Esophagus muscularis mucosa (tissue), 4 donors: ENCODE results near the gene FAM53C. TPM values are rescaled to one million over a fixed set of nuclear protein-coding genes. Genes with fewer than 3 reads are reported as not detected.
"Not testable (repeated sequence)": the region's sequence is repeated elsewhere in the genome, so short reads cannot be mapped to it uniquely, and the experiment has no call there.

Source experiments
- DNase-seq: peaks from one replicate; pipeline ENCODE4 v3.0.0-alpha.2; 2017; ENCODE audit errors: extremely low spot score
- H3K27ac ChIP-seq, 4 donors: fragments of 200-600 bp; sonication (generic); replicated peaks in 1 of 4; 1 replicate in 3 of 4; 2 replicates in 1 of 4; pipeline ENCODE4 v1.5.1; 2016 to 2019; ENCODE audit warnings: mild to moderate bottlenecking in 1 of 4
- H3K27me3 ChIP-seq, 4 donors: fragments of 200-600 bp; sonication (generic); one replicate each; pipeline versions ENCODE4 v1.5.1 to v1.6.0; 2016 to 2019
- H3K36me3 ChIP-seq, 4 donors: fragments of 200-600 bp; sonication (generic); one replicate each; pipeline ENCODE4 v1.5.1; 2016 to 2019
- H3K4me1 ChIP-seq, 4 donors: fragments of 200-600 bp; sonication (generic); one replicate each; pipeline ENCODE4 v1.5.1; 2016 to 2019
- H3K4me3 ChIP-seq, 4 donors: fragments of 200-600 bp; sonication (generic); 1 replicate in 2 of 4; 2 replicates in 2 of 4; pipeline ENCODE4 v1.5.1; 2016 to 2019; ENCODE audit warnings: mild to moderate bottlenecking in 4 of 4, moderate library complexity in 1 of 4
- H3K9me3 ChIP-seq, 4 donors: fragments of 200-600 bp; sonication (generic); 1 replicate in 3 of 4; 2 replicates in 1 of 4; pipeline ENCODE4 v1.5.1; 2016 to 2019
- EP300 ChIP-seq: sonication (generic); formaldehyde crosslinking; IDR thresholded peaks from one replicate; pipeline ENCODE4 v1.6.1; 2017; ENCODE audit warnings: antibody characterized with exemption
- POLR2A ChIP-seq: fragments of 450-650 bp; IDR thresholded peaks from one replicate; pipeline ENCODE4 v1.6.1; 2017; ENCODE audit warnings: antibody characterized with exemption, moderate library complexity, mild to moderate bottlenecking, low read depth
- POLR2AphosphoS5 ChIP-seq, 2 donors: sonication (generic); formaldehyde crosslinking; IDR thresholded peaks; one replicate each; pipeline ENCODE4 v1.6.1; 2017; ENCODE audit warnings: antibody characterized with exemption in 2 of 2
- WGBS: methylation state at CpG from one replicate; pipeline ENCODE4 v1.1.5; 2018; 5-methylcytosine and 5-hydroxymethylcytosine counted together
- intact Hi-C: fragments of 100-400 bp; cut with DNase I; formaldehyde crosslinking; loops from one replicate; pipeline ENCODE4 v1.15.1; 2023
- total RNA-seq, 4 donors: library from RNA; depleted of rRNA; stranded (reverse); fragments of >200 nt; gene quantifications; one replicate each; pipeline versions ENCODE4 v1.1.0 to v1.2.1, GENCODE V29; 2016
- TF ChIP-seq, protein P1 (sequence below), 3 experiments: fragments of 200-600 bp in 2 of 3; fragments of 450-650 bp in 1 of 3; sonication (generic) in 2 of 3; IDR thresholded peaks; one replicate each; pipeline ENCODE4 v1.5.1; 2017 to 2019; ENCODE audit warnings: antibody characterized with exemption in 3 of 3, mild to moderate bottlenecking in 2 of 3, moderate library complexity in 1 of 3

The FAM53C gene
- total RNA-seq, 4 donors from 2014 or later, result 22.4 to 40.0 (median 29.6) TPM

DNA sequence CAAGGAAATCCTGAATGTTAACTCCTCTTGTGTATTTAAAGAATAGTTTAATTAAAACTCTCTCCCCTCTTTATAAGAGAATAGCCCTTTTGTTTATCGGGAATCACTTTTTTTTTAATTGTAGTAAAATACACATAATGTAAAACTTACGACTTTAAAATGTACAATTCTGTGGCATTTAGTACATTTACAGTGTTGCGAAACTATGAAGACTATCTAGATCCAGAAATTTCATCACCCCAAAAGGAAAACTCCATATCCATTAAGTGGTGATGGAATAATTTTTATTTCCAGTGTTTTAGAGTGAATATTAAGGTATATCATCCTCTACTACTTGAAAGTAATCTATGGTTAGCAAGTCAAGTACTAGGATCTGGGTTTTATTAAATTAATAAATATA, 51.3 kb downstream of the FAM53C start:
- Histone ChIP-seq H3K36me3 (peaks cover 39 to 97% (median 74%) of the 10 kb centered on the region in 4 donors), H3K9me3 (no peaks in the 10 kb centered on the region), H3K27me3 (no peaks in the 10 kb centered on the region), H3K4me3 (no peak overlapping the region), H3K4me1 (peaks cover 18 to 24% (median 21%) of the 10 kb centered on the region in 4 donors), H3K27ac (no peak overlapping the region)
- DNase-seq, result no peak
- TF ChIP-seq, protein P1, sequence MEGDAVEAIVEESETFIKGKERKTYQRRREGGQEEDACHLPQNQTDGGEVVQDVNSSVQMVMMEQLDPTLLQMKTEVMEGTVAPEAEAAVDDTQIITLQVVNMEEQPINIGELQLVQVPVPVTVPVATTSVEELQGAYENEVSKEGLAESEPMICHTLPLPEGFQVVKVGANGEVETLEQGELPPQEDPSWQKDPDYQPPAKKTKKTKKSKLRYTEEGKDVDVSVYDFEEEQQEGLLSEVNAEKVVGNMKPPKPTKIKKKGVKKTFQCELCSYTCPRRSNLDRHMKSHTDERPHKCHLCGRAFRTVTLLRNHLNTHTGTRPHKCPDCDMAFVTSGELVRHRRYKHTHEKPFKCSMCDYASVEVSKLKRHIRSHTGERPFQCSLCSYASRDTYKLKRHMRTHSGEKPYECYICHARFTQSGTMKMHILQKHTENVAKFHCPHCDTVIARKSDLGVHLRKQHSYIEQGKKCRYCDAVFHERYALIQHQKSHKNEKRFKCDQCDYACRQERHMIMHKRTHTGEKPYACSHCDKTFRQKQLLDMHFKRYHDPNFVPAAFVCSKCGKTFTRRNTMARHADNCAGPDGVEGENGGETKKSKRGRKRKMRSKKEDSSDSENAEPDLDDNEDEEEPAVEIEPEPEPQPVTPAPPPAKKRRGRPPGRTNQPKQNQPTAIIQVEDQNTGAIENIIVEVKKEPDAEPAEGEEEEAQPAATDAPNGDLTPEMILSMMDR (IDR thresholded peaks at IDR 0.05), result no peak
- TF ChIP-seq EP300, result no peak
- no peak for TF ChIP-seq POLR2A
- TF ChIP-seq POLR2AphosphoS5 (IDR thresholded peaks at IDR 0.05), result no peak
- intact Hi-C loops, result no loop called here
- WGBS, result 97% methylated on average over 3 of the region's 3 CpGs

DNA sequence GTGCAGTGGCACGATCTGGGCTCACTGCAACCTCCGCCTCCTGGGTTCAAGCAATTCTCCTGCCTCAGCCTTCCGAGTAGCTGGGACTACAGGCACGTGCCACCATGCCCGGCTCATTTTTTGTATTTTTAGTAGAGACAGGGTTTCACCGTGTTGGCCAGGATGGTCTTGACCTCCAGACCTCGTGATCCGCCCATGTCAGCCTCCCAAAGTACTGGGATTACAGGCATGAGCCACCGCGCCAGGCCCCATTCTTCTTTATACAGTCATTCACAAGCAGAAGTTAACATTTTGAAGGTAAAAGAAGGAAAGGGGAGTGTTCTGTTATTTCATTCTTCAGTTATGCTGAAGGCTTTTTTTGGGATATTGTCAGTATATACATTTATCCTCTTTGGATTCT, 51.8 kb downstream of the FAM53C start:
- WGBS, result 91% methylated on average over 10 of the region's 10 CpGs
- Histone ChIP-seq H3K36me3 (peaks cover 39 to 97% (median 74%) of the 10 kb centered on the region in 4 donors), H3K4me1 (peaks cover 18 to 24% (median 21%) of the 10 kb centered on the region in 4 donors)
- intact Hi-C loops, H3K27me3 ChIP-seq, DNase-seq, H3K9me3 ChIP-seq, H3K27ac ChIP-seq, H3K4me3 ChIP-seq: not testable (repeated sequence)

DNA sequence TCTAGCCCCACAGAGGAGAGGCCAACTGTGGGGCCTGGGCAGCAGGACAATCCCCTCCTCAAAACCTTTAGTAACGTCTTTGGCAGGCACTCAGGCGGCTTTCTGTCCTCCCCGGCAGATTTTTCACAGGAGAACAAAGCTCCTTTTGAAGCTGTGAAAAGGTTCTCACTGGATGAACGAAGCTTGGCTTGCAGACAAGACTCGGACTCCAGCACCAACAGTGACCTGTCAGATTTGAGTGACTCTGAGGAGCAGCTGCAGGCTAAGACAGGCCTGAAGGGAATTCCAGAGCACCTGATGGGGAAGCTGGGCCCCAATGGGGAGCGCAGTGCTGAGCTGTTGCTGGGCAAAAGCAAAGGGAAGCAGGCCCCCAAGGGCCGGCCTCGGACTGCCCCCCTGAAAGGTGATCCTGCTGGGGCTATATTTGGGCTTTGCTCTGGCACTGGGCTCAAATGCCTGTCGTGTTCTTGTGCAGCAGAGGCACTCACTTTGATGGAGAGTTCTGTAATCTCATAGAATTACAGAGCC, 53.9 kb downstream of the FAM53C start:
- no peaks in the 10 kb centered on the region for H3K27me3 ChIP-seq
- TF ChIP-seq, protein P1 (IDR thresholded peaks at IDR 0.05), result no peak
- no peak for TF ChIP-seq POLR2A
- TF ChIP-seq POLR2AphosphoS5 (IDR thresholded peaks at IDR 0.05), result no peak
- TF ChIP-seq EP300, result no peak
- DNase-seq, result no peak
- H3K9me3 ChIP-seq, result no peaks in the 10 kb centered on the region
- WGBS, result 62% methylated on average over 6 of the region's 9 CpGs
- intact Hi-C loops, result no loop called here
- H3K27ac ChIP-seq, result peak overlapping the region; percentile 28 to 65 (median 54)
- H3K4me1 ChIP-seq, result peaks cover 18 to 24% (median 21%) of the 10 kb centered on the region in 4 donors
- H3K36me3 ChIP-seq, result peaks cover 40 to 97% (median 73%) of the 10 kb centered on the region in 4 donors
- peak overlapping the region in 1 of 4 donors; percentile 1 for H3K4me3 ChIP-seq

Other genes with a start within 250 kb of the FAM53C start
- gene NME5, start 198.8 kb upstream of the FAM53C start, total RNA-seq, result 1 to 10 TPM; 1.1 to 5.4 (median 2.5) TPM
- gene BRD8, start 159.6 kb upstream of the FAM53C start, total RNA-seq, result 10 to 100 TPM; 27.3 to 41.5 (median 31.2) TPM
- gene KIF20A, start 159.2 kb upstream of the FAM53C start, total RNA-seq, result 1 to 10 TPM in 1 of 4 donors, under 1 TPM in 1, not detected in 2; 0.50 to 1.1 TPM
- gene CDC23, start 124.9 kb upstream of the FAM53C start, total RNA-seq, result 10 to 100 TPM; 15.6 to 21.2 (median 20.4) TPM
- 1 to 10 TPM; 2.5 to 8.4 (median 4.2) TPM for gene GFRA3, start 63.6 kb upstream of the FAM53C start, total RNA-seq
- under 1 TPM in 1 of 4 donors, not detected in 3; 0.17 TPM for gene CDC25C, start 6.5 kb upstream of the FAM53C start, total RNA-seq
- gene KDM3B, start 14.4 kb downstream of the FAM53C start, total RNA-seq, result 10 to 100 TPM; 61.3 to 88.8 (median 74.9) TPM
- 10 to 100 TPM; 24.5 to 55.9 (median 33.6) TPM for gene REEP2, start 100.8 kb downstream of the FAM53C start, total RNA-seq
- 100 to 1,000 TPM in 1 of 4 donors, 10 to 100 TPM in 2, 1 to 10 TPM in 1; 9.6 to 138 (median 13.5) TPM for gene EGR1, start 127.2 kb downstream of the FAM53C start, total RNA-seq
- gene ETF1, start 205.0 kb downstream of the FAM53C start, total RNA-seq, result 100 to 1,000 TPM in 3 of 4 donors, 10 to 100 TPM in 1; 90.5 to 154 (median 111) TPM
- 100 to 1,000 TPM; 139 to 250 (median 186) TPM for gene HSPA9, start 237.1 kb downstream of the FAM53C start, total RNA-seq